A673 (cell line): ENCODE data around the gene GEMIN2. TPM values are rescaled to one million over a fixed set of nuclear protein-coding genes. Genes with fewer than 3 reads are reported as not detected.
"Not testable (repeated sequence)": the region's sequence is repeated elsewhere in the genome, so short reads cannot be mapped to it uniquely, and the experiment has no call there.

ENCODE experiments used
- BruUV-seq: library from RNA; stranded (reverse); fragments of 400-500 nt; replicated peaks from 2 replicates; lab custom pipeline; 2021; lab: Mats Ljungman, UMichigan
- CTCF ChIA-PET: fragments of 300-600 bp; sonication (Branson Sonifier 250); formaldehyde crosslinking; loops from one replicate; lab custom pipeline; 2022; ENCODE audit warnings: antibody characterized with exemption; lab: Charles Lee
- POLR2A ChIA-PET: fragments of 300-600 bp; sonication (Branson Sonifier 250); formaldehyde crosslinking; loops from one replicate; lab custom pipeline; 2022; ENCODE audit warnings: antibody characterized with exemption; ENCODE audit not compliant: low non-redundant PET; lab: Charles Lee
- DNase-seq: peaks from one replicate; pipeline ENCODE4 v3.0.0-alpha.2; 2015; ENCODE audit warnings: low spot score
- H3K27ac ChIP-seq: fragments of 200-600 bp; sonication (generic); 2 replicates; pipeline ENCODE4 v1.5.1; 2016; ENCODE audit warnings: mixed run types, low read depth, mild to moderate bottlenecking, mixed read lengths, antibody characterized with exemption, low read length; ENCODE audit not compliant: poor library complexity, severe bottlenecking
- H3K27me3 ChIP-seq: fragments of 200-600 bp; sonication (generic); replicated peaks from 2 replicates; pipeline ENCODE4 v1.6.1; 2017; ENCODE audit warnings: mixed run types, low read depth, mild to moderate bottlenecking, mixed read lengths, antibody characterized with exemption, low read length; ENCODE audit not compliant: insufficient read depth, poor library complexity
- H3K36me3 ChIP-seq: fragments of 200-600 bp; sonication (generic); 2 replicates; pipeline ENCODE4 v1.6.1; 2016; ENCODE audit warnings: mixed run types, mild to moderate bottlenecking, mixed read lengths, antibody characterized with exemption, low read length; ENCODE audit not compliant: insufficient read depth, poor library complexity, severe bottlenecking
- H3K4me1 ChIP-seq: fragments of 200-600 bp; sonication (generic); 2 replicates; pipeline ENCODE4 v1.6.1; 2017; ENCODE audit warnings: mixed run types, mild to moderate bottlenecking, mixed read lengths, antibody characterized with exemption, low read length; ENCODE audit not compliant: insufficient read depth, poor library complexity, severe bottlenecking
- H3K4me3 ChIP-seq: fragments of 200-600 bp; sonication (generic); 2 replicates; pipeline ENCODE4 v1.5.1; 2016; ENCODE audit warnings: low read depth, mixed run types, mild to moderate bottlenecking, mixed read lengths, low read length; ENCODE audit not compliant: poor library complexity, severe bottlenecking
- H3K9me3 ChIP-seq: fragments of 200-600 bp; sonication (generic); 2 replicates; pipeline ENCODE4 v1.6.1; 2016; ENCODE audit warnings: mixed run types, low read depth, mild to moderate bottlenecking, mixed read lengths, antibody characterized with exemption, low read length; ENCODE audit not compliant: poor library complexity, severe bottlenecking
- EZH2 ChIP-seq: fragments of 200-600 bp; sonication (generic); IDR thresholded peaks from 2 replicates; pipeline ENCODE4 v1.6.1; 2017; ENCODE audit warnings: borderline replicate concordance, low read depth, mild to moderate bottlenecking, mixed read lengths, antibody characterized with exemption, low read length; ENCODE audit not compliant: poor library complexity, severe bottlenecking
- intact Hi-C: fragments of 100-400 bp; cut with micrococcal nuclease; formaldehyde crosslinking; loops from one replicate; pipeline ENCODE4 v1.10.0; 2022; ENCODE audit not compliant: unreplicated experiment
- total RNA-seq: library from RNA; stranded (reverse); gene quantifications from 2 replicates; pipeline ENCODE4 v1.2.3, GENCODE V29; 2021
- TF ChIP-seq, protein P1 (sequence below): fragments of 300-800, 200-600 bp; sonication (generic); conservative IDR thresholded peaks from 2 replicates; pipeline ENCODE4 v1.5.1; 2017; ENCODE audit warnings: low read depth, mild to moderate bottlenecking, antibody characterized with exemption, low read length, moderate library complexity, mixed read lengths

Gene GEMIN2
- total RNA-seq, 1 experiment from 2014 or later: 27.7 TPM

- DNase-seq: no peak
- Histone ChIP-seq H3K4me3 (no peak overlapping the region), H3K36me3 (peaks cover 67% of the 10 kb centered on the region), H3K4me1 (no peaks in the 10 kb centered on the region), H3K27ac (no peak overlapping the region), H3K27me3 (no peaks in the 10 kb centered on the region), H3K9me3 (no peaks in the 10 kb centered on the region)
- POLR2A ChIA-PET: no interaction called here
- BruUV-seq: no TSS peak
- CTCF ChIA-PET: no interaction called here
- TF ChIP-seq EZH2: no peak
- TF ChIP-seq, protein P1, sequence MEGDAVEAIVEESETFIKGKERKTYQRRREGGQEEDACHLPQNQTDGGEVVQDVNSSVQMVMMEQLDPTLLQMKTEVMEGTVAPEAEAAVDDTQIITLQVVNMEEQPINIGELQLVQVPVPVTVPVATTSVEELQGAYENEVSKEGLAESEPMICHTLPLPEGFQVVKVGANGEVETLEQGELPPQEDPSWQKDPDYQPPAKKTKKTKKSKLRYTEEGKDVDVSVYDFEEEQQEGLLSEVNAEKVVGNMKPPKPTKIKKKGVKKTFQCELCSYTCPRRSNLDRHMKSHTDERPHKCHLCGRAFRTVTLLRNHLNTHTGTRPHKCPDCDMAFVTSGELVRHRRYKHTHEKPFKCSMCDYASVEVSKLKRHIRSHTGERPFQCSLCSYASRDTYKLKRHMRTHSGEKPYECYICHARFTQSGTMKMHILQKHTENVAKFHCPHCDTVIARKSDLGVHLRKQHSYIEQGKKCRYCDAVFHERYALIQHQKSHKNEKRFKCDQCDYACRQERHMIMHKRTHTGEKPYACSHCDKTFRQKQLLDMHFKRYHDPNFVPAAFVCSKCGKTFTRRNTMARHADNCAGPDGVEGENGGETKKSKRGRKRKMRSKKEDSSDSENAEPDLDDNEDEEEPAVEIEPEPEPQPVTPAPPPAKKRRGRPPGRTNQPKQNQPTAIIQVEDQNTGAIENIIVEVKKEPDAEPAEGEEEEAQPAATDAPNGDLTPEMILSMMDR: no peak
- intact Hi-C loops: no loop called here
These were observed 68.9 kb downstream of the GEMIN2 start for GRCh38 chr14:39182770-39183684.

DNA sequence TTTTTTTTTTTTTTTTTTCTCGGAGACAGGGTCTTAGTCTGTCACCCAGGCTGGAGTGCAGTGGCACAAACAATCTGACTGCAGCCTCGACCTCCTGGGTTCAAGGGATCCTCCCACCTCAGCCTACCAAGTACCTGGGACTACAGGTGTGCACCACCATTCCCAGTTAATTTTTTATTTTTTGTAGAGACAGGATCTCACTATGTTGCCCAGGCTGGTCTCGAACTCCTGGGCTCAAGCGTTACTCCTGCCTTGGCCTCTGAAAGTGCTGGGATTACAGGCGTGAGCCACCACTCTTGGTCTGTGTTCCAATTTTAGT is 69.5 kb downstream of the GEMIN2 start:
- H3K9me3 ChIP-seq, H3K4me1 ChIP-seq, H3K4me3 ChIP-seq, BruUV-seq, POLR2A ChIA-PET, H3K27me3 ChIP-seq, intact Hi-C loops, CTCF ChIA-PET, DNase-seq, H3K27ac ChIP-seq: not testable (repeated sequence)
- H3K36me3 ChIP-seq: peaks cover 61% of the 10 kb centered on the region

GRCh38 chr14:39184628-39185255 is 70.6 kb downstream of the GEMIN2 start:
- Histone ChIP-seq H3K4me1 (no peaks in the 10 kb centered on the region), H3K27me3 (no peaks in the 10 kb centered on the region), H3K9me3 (no peaks in the 10 kb centered on the region), H3K36me3 (peaks cover 50% of the 10 kb centered on the region), H3K27ac (no peak overlapping the region), H3K4me3 (no peak overlapping the region)
- ChIA-PET CTCF (no interaction called here), POLR2A (no interaction called here)
- intact Hi-C loops: no loop called here
- no TSS peak for BruUV-seq
- DNase-seq: no peak
- no peak for TF ChIP-seq EZH2
- TF ChIP-seq, protein P1: no peak
